Measurements from ENCODE around the gene ITGB3.

ITGB3 gene

DNA sequence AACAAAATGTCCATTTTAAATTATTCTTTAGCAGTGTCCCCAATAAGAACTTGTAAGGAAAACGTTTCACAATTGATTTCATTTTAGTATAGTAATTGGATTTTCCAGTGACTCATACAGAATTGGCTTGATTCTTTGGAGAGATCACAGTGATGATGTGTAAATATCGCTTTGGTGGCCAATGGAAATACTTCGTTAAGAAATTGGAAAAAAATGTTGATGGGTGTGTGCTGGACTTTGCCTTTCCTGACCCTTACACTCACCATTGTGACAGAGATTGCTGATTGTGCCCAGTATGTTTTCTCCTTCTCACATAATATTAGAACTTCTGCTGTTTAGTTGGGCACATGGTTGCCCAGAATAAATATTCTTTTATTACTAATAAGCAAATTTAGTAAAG is 62.7 kb downstream of the ITGB3 start:
- TF ChIP-seq CTCF (IDR thresholded peaks at IDR 0.05; ENCODE audit: insufficient read depth, low read depth, low read length, missing control alignments) = no peak
- peak; percentile 38 for DNase-seq (ENCODE audit: low read depth)
- H3K4me3 ChIP-seq (ENCODE audit: low read length) = no peak overlapping the region

DNA sequence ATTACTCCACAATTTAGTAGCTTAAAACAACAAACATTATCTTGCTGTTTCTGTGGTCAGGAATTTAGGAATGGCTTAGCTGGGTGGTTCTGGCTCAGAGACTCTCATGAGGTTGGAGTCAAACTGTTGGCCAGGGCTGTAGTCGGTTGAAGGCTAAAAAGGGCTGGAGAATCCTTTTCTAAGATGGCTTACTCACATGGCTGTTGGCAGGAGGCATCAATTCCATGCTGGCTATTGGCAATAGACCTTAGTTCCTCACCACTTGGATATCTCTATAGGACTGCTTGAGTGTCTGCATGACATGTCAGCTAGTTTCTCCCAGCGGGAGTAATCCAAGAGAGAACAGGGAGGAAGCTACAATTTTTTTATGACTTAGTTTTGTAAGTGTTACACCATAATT is 63.5 kb downstream of the ITGB3 start:
- TF ChIP-seq CTCF (IDR thresholded peaks at IDR 0.05; ENCODE audit: insufficient read depth, low read depth, low read length, missing control alignments) = no peak

GRCh38 chr17:47318197-47318918 is 64.7 kb downstream of the ITGB3 start:
- DNase-seq (ENCODE audit: low read depth) = no peak
- no peak overlapping the region for H3K4me3 ChIP-seq (ENCODE audit: low read length)
- no peak for TF ChIP-seq CTCF (IDR thresholded peaks at IDR 0.05; ENCODE audit: insufficient read depth, low read depth, low read length, missing control alignments)

More for the DNA sequence above, 63.5 kb downstream of the ITGB3 start:
- H3K4me3 ChIP-seq (ENCODE audit: low read length) = no peak overlapping the region
- no peak for DNase-seq (ENCODE audit: low read depth)

GRCh38 chr17:47320879-47321502 is 67.4 kb downstream of the ITGB3 start:
- no peak overlapping the region for H3K4me3 ChIP-seq (ENCODE audit: low read length)
- no peak for TF ChIP-seq CTCF (IDR thresholded peaks at IDR 0.05; ENCODE audit: insufficient read depth, low read depth, low read length, missing control alignments)
- DNase-seq (ENCODE audit: low read depth) = no peak

GRCh38 chr17:47323382-47324223 is 70.0 kb downstream of the ITGB3 start, which contains the start of gene EFCAB13:
Gene EFCAB13, plus strand, starts transcription at chr17:47323955. Its CDS starts 4,399 bp downstream, at chr17:47328354.
- DNase-seq (ENCODE audit: low read depth) = peak; percentile 71
- no peak for TF ChIP-seq CTCF (IDR thresholded peaks at IDR 0.05; ENCODE audit: insufficient read depth, low read depth, low read length, missing control alignments)
- H3K4me3 ChIP-seq (ENCODE audit: low read length) = peak within 1 kb of the TSS; percentile 76

GRCh38 chr17:47324224-47325020 is 70.8 kb downstream of the ITGB3 start:
- DNase-seq (ENCODE audit: low read depth) = peak; percentile 39
- H3K4me3 ChIP-seq (ENCODE audit: low read length) = peak overlapping the region; percentile 76
- no peak for TF ChIP-seq CTCF (IDR thresholded peaks at IDR 0.05; ENCODE audit: insufficient read depth, low read depth, low read length, missing control alignments)
